Measurements from ENCODE around the gene VRK2.
"Not testable (repeated sequence)": the region's sequence is repeated elsewhere in the genome, so short reads cannot be mapped to it uniquely, and the experiment has no call there.

VRK2 gene

DNA sequence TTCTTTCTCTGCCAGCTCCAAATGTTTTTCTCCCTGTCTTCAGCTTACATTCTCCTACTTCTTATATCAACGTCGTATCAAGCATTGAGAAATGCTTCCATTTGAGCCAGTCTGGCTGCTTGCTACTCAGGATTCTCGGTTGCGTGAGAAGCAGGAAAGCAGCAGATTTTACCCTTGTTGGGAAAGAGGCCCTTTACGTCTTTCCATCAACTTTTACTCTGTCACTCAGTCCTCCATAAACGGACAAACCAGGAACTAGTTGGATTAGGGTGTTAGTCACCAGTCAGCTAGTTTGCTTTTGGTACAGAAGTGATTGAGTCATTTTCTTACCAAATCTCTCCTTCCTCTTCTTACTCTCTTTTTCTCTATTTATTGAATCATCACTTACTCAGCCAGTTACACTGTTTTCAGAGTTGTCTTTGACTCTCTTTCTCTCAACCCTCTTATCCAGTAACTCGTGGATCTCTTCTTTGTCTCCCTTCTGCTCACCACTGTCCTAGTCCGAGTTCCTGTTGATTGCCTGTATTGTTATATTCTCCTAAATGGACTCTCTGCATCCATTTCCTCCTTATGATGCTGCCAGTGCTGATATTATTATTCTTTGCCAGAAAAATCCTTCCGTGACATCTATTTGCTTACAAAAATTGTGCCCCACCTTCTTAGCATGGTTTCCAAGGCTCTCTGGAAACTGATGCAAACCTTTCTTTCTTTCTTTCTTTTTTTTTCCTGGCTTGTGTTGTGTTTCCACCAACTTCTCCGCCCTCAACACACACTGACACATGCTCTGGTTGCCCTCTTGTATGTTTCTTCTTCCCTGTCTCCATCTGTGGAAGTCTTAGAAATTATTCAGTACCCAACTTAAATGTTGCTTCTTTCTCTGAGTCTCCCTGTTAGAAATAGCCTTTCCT is 61.5 kb downstream of the VRK2 start:
- no peak for DNase-seq (ENCODE audit: low read depth in 2 of 2)

DNA sequence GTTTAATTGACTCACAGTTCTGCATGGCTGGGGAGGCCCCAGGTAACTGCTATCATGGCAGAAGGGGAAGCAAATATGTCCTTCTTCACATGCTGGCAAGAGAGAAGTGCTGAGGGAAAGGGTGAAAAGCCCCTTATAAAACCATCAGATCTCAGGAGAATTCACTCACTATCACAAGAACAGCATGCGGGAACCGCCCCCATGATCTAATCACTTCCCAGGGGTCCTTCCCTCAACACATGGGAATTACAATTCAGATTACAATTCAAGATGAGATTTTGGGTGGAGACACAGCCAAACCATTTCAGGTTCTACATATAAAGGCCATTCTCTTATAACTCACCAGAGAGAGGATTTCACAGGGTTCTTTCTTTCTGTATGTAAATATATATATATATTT is 62.9 kb downstream of the VRK2 start:
- DNase-seq (ENCODE audit: low read depth in 2 of 2), result no peak

DNA sequence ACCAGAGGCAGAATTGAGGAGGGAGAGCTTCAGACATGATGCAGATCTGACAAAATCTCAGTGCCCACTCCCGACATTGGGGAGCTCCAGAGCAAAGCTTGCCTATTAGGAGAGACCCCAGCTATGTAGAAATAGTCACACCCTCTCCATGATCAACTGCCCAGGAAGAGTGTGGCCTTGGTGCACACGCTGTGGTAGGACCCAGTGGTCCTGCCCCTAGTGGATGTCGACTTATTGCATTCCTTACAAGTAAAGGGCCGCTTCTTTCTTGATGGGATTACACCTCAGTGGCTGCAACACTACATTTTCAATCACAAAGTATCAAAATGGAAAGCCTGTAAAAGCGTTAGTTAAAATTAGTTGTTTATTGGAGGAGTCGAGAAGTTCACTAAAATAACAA is 64.2 kb downstream of the VRK2 start:
- no peak for DNase-seq (ENCODE audit: low read depth in 2 of 2)

DNA sequence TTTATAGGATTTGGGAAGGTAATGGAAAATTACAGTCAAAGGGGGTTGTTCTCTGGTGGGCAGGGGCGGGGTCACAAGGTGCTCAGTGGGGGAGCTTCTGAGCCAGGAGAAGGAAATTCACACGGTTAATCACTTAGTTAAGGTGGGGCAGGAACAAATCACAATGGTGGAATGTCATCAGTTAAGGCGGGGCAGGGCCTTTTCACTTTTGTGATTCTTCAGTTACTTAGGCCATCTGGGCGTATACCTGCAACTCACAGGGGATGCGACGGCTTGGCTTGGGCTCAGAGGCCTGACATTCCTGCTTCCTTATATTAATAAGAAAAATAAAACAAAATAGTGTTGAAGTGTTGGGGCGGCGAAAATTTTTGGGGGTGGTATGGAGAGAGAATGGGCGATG is 67.0 kb downstream of the VRK2 start:
- DNase-seq (ENCODE audit: low read depth in 2 of 2), result not testable (repeated sequence)

DNA sequence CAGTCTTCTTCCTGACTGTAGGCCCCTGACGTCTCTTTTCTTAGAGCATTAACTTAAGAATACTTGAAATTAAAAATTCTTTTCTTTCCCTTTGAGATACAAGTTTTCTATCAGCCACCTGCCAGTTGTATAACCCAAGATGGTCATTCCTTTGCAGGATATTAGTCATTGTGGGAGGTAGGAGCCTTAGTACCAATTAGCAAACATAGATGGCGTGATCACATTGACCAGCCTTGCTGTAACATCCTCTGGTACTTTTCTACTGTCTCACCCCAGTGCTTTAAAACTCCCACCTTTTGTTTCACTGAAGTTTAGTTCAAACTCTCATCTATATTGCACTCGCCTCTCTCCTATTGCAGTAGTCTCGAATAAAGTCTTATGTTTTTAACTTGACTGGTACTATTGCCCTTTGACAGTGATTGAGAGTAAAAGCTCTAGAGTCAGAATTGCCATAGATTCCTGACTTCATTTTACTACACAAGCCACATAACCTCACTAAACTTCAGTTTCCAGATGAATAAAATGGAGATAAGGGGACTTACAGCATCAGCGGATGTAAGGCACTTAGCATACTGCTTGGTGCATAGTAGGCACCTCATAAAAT is 74.1 kb downstream of the VRK2 start:
- DNase-seq (ENCODE audit: low read depth in 2 of 2), result no peak

DNA sequence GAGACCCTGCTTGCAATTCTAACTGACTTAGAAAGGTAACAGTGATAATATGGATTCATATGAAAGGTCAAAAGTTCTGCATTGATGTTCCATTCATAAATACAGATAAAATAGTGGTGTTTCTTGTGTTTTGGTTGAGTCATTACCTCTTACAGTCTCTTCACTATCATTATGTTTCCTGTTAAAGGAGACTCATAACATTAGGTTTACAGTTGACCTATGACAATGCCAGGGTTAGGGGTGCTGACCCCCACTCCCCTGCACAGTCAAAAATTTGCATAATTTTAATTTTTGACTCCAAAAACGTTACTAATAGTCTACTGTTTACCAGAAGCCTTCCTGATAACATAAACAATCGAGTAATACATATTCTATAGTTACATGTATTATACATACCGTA is 75.4 kb downstream of the VRK2 start:
- no peak for DNase-seq (ENCODE audit: low read depth in 2 of 2)

DNA sequence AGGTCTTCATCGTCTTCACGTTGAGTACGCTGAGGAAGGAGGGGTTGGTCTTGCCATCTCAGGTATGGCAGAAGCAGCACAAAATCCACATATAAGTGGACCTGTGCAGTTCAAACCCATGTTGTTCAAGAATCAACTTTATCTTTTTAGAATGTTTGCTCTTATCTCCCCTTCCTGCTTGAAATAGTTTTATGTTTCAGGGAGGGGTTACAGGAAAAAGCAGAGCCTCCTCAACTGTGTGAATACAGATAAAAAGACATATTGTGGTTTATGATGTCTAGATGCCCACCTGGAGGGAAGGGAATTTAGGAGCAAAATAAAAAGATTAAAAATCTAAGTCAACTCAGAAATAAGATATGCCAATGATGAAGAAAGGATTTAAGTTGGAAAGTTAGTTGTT is 75.9 kb downstream of the VRK2 start:
- DNase-seq (ENCODE audit: low read depth in 2 of 2), result no peak

DNA sequence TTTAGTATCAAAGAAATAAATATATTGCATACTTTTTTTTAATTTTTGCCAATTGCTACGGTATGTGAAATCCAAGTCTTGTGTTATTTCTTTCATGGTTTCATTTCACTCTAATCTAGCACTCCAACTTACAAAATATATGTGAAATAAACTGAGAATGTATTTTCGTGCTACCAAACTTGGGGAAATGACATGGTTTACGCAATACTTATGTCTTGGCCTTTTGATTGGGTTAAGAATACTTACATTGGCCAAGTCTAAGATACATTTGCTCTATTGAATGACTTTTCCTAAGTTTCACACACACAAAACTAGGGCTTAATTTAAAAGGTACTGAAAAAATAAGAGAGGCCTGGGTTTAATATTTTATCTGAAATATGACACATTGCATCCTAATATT is 80.5 kb downstream of the VRK2 start:
- DNase-seq (ENCODE audit: low read depth in 2 of 2), result no peak

DNA sequence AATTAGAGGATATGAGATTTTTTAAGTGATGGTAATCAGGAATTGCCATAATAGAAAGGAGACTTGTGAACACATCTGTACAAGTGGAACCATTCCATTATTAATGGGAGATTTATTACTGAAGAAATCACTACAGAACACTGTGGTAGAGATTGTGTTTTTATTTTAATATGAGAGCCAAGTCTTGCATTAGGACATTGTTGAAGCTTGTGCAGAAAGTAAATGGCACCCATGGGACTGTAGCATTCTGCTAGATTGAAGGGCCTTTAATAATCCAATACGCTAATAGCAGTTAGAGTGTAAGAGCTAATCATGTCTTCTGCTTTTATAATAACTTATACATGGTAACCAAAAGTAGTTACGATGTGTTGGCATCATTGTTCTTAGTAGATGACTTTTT is 83.6 kb downstream of the VRK2 start:
- DNase-seq (ENCODE audit: low read depth in 2 of 2), result no peak

DNA sequence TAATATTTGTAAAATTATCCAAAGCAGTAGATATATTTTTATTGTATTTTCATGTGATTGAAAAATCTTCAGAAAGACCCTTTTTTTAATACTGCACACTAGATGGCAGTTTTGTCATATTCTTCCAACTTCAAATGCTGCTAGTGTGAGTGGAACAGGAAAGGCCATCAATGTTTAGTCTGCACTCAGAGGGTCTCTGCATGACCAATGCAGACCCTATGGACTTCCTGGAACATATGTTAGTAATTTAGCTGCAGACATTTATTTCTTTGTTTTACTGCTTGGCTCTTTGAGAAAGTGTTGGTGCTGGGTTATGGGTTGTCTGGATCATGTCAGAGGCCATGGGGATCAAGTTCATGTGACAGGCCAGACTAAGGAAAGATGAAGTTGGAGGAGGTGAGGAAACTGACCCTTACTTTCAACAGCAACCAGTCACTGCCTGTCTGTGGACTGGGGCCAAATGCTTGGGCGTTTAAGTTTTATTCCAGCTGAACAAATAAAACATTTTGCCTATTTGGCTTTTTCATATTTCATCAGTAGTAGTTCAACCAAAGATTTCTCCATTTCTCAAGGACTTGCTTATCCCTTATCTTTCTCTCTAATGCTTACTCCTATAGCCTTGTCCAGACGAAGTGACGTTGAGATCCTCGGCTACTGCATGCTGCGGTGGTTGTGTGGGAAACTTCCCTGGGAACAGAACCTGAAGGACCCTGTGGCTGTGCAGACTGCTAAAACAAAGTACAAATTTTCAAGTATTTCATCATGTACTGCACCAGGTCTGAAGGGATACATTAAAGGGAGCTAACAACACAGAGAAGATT is 84.8 kb downstream of the VRK2 start:
- DNase-seq (ENCODE audit: low read depth in 2 of 2), result no peak

DNA sequence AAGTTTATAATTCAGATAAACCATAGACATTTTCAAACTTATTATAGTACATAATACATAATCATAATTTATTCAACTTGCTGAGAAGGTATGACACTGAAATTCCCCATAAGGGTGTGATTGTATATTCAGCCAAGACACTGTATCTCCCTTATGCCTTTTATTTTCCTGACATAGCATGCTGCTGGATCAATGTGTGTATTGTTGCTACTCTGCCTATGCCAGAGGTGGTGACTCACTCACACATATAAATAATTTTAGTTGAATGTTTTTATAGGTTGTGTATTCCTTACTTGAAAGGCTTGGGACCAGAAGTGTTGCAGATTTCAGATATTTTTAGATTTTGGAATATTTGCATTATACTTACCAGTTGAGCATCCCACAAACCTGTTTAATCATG is 86.8 kb downstream of the VRK2 start:
- DNase-seq (ENCODE audit: low read depth in 2 of 2), result no peak

DNA sequence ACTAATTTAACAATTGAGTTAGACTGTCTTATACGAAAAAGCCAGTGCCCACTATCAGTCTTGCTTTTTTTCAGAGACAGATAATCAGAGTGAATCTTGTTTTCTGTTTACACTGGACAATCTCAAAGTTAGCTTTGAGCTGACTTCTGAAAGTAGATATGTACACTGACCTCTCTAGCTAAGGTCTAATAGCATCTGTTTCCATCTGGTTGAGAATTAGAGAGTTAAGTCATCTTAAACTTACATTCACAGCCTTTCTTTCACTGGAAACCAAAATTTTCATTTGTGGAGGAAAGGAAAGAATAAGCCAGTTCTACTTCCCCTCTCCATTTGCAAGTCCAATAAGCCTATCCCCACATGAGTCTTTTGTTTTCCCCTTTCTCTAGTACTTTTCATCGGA is 89.3 kb downstream of the VRK2 start:
- no peak for DNase-seq (ENCODE audit: low read depth in 2 of 2)

DNA sequence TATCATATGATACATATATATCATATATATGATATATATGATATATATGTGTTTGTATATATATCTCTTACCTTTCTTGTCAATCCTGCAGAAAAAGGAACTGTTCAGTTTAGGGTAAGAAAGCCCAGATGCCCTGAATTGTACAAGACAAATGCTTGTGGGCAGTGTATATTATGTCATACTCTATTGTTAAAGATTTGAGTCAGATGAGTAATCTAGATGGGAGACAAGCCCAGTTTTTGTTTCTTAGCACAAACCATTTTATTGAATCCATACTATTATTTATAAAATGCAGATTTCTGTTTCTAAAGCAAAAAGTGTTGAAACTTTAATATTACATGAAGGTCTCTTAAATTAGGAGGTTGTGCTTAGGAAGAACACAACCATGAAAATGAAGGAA is 90.6 kb downstream of the VRK2 start:
- DNase-seq (ENCODE audit: low read depth in 2 of 2), result no peak

DNA sequence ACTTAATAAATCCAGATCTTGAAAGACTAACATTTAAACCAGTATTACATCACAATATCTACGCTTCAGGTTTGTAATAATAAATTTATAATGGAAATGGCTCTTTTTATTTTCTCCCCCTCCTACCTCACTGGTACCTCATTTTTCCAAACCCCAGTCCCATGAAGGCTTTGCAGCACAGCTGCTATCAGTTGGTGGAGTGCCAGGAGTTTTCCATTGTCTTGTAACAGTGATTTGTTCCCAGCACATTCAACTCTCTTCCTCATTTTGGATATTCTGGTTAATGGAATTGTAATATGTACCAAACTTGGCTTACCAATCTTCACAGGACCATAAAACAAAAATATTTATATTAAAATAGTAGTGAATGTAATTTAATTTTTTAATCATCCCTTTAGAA is 91.2 kb downstream of the VRK2 start:
- DNase-seq (ENCODE audit: low read depth in 2 of 2), result no peak

DNA sequence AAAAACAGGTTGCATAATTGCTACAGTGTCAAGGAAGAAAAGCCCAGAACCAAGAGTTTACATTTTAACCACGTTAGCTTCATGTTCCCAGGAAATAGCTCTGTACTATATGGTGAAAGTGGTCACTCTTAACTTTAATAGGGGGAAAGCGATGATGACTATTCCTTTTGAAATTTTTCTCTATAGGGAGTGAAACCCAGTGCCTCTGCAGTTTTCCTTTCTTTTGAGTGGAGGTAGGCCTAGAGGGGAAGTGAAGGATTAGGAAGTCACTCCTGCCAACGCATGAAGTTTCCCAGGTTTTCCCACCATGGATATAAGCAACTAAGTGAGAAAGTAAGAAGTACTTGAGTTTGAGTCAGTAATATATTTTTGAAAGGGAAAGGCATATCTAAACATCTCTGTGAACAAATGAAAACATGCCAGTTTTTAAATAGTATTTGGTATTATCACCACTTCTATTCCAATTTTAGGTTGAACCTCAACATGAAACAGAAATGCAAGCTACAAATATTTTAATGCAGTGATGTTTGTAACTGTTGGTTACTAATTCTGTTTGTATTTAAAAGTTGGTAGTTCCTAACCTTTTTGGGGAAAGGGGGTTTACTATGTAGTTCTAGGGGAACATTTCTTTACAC is 91.9 kb downstream of the VRK2 start:
- no peak for DNase-seq (ENCODE audit: low read depth in 2 of 2)

DNA sequence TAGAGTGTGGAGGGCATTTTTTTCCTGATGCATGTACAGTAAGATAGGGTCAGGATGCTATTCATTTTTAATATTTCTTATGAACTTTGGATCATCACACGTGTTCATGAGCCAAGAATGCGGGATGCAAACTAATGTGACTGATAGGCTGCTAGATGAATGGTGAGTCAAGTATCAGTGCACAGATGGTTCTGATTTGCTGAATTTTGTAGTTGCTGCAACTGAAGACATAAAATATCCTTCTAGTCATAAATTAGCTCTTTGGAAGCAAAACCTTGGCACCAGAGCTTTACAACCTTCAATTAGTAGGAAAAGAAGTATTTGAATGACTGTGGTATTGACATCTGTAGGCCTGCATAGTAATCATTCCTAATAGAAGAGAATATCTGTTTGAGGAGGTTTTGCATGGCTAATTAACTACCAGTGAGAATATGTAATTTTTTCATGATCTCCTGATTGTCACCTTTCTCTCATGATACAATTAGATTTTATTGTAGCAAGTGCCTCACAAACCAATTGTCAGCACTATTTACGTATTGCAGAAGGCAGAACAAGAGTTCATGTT is 94.0 kb downstream of the VRK2 start:
- no peak for DNase-seq (ENCODE audit: low read depth in 2 of 2)

DNA sequence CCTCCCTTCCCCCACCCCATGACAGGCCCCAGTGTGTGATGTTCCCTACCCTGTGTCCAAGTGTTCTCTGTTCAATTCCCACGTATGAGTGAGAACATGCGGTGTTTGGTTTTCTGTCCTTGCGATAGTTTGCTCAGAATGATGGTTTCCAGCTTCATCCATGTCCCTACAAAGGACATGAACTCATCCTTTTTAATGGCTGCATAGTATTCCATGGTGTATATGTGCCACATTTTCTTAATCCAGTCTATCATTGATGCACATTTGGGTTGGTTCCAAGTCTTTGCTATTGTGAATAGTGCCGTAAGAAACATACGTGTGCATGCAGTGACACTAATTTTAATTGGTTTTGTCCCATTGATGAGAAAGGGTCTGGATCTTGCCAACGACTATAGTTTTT is 99.2 kb downstream of the VRK2 start:
- DNase-seq (ENCODE audit: low read depth in 2 of 2), result not testable (repeated sequence)

DNA sequence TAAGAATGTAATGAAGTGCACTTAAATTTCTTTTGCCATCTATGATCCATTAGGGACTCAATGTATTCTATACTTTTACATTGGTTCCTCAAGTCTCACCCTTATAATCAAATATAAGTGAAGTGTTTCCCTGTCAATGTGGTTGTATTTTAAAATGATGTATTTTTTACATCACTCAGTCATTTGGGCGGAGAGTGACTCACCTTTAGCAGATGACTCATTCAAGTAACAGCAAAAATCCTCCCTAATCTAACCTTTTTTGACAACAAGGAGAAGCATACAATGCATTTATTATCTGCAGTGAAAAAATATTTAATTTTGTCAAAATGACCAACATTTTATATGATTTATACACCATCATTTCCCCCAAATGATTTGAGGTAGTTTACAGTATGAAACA is 100.1 kb downstream of the VRK2 start:
- no peak for DNase-seq (ENCODE audit: low read depth in 2 of 2)

DNA sequence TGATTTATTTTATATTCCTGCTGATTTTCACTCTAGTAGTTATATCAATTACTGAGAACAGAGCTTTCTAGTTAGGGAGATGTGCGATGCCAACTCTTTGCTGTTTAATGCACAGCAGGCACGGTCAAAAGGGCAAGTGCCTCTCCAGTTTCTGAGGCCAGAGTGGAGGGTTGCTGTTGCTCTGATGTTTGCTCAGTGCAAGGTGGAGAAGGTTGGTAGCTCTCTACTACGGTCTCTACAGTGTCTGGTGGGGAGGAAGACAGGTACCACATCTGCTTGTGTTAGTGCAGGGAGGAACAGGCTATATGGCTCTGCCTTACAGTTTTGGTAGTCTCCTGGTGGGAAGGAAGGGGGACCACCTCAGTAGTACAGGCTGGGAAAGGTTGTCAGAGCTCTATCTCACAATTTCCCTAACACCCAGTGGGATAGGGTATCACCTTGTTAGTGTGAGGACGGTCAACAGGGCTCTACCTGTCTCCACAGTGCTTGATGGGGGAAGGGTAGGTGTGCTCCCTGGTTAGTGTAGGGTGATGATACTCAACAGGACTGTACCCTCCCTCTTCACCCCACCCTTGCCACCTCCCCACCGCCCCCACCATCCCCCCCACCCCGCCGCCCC is 108.7 kb downstream of the VRK2 start:
- no peak for DNase-seq (ENCODE audit: low read depth in 2 of 2)

DNA sequence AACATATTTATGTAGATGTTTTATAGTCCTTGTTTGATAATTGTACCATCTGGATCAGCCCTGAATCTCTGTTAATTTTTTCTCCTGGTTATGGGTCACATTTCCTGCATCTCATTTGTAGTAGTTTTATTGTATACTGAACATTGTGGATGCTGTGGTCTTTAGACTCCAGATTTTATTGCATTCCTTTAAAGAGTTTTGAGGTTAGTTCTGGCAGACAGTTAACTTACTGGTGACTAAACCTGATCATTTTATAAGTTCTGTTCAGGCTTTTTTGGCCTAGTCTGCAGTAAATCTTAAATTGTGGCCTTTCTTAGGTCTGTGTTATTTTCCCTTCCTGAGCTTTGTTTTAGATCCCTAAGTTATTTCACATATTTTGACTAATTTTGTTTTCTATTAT is 110.2 kb downstream of the VRK2 start:
- DNase-seq (ENCODE audit: low read depth in 2 of 2), result no peak

DNA sequence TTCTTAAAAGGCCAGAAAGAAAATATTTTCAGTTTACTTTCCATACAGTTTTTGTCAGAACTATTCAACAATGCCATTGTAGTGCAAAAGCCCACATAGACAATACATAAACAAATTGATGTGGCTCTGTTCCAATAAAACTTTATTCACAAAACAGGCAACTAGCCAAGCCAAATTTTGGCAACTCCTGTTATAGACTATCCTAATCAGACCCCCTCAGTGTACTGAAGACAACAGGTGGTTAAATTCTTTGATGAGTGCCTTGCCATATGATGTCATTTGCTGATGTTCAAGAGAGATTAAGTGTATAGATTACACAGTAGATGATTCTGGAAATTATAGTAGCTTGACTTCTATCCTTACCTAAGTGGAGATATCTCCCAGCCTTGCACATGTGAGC is 111.1 kb downstream of the VRK2 start:
- no peak for DNase-seq (ENCODE audit: low read depth in 2 of 2)
